ENCODE measurements around the gene NR2E1.

The NR2E1 gene

GRCh38 chr6:108163267-108163643 lies 2.6 kb upstream of the NR2E1 start:
- no peaks in the 10 kb centered on the region for H3K9me2 ChIP-seq (replicated peaks; ENCODE audit: control insufficient read depth, low read length)
- TF ChIP-seq EZH2phosphoT487 (IDR thresholded peaks at IDR 0.05; ENCODE audit: borderline replicate concordance, low read length) = no peak
- no peak for TF ChIP-seq CTCF (IDR thresholded peaks at IDR 0.05; ENCODE audit: low read depth, low read length, poor library complexity, severe bottlenecking)
- no peaks in the 10 kb centered on the region for H3K79me2 ChIP-seq (ENCODE audit: control insufficient read depth, low read length)
- H3K36me3 ChIP-seq (ENCODE audit: control insufficient read depth, low read length) = no peaks in the 10 kb centered on the region
- no peaks in the 10 kb centered on the region for H4K20me1 ChIP-seq (ENCODE audit: control insufficient read depth, insufficient read depth, low read depth, low read length)
- H3K9me3 ChIP-seq (ENCODE audit: control insufficient read depth, insufficient read depth, low read length) = no peaks in the 10 kb centered on the region
- H3K4me2 ChIP-seq (ENCODE audit: low read length) = no peak overlapping the region
- peaks cover 78% of the 10 kb centered on the region for H3K27me3 ChIP-seq (ENCODE audit: control insufficient read depth, low read length)
- H3F3A ChIP-seq (ENCODE audit: control insufficient read depth, insufficient read depth) = no peaks in the 10 kb centered on the region
- no peak overlapping the region for H3K4me3 ChIP-seq (ENCODE audit: low read length)
- no peak overlapping the region for H3K27ac ChIP-seq (ENCODE audit: low read depth, low read length)
- H3K4me1 ChIP-seq (ENCODE audit: control insufficient read depth, low read length) = peaks cover 1% of the 10 kb centered on the region; the same call in 1 of the 2 replicates

- Histone ChIP-seq H3F3A (ENCODE audit: control insufficient read depth, insufficient read depth) (no peaks in the 10 kb centered on the region), H3K9me3 (ENCODE audit: control insufficient read depth, insufficient read depth, low read length) (no peaks in the 10 kb centered on the region), H3K4me1 (ENCODE audit: control insufficient read depth, low read length) (peaks cover 8% of the 10 kb centered on the region), H4K20me1 (ENCODE audit: control insufficient read depth, insufficient read depth, low read depth, low read length) (no peaks in the 10 kb centered on the region), H3K4me3 (ENCODE audit: low read length) (no peak overlapping the region), H3K9me2 (replicated peaks; ENCODE audit: control insufficient read depth, low read length) (no peaks in the 10 kb centered on the region), H3K27ac (ENCODE audit: low read depth, low read length) (no peak overlapping the region), H3K27me3 (ENCODE audit: control insufficient read depth, low read length) (peaks cover 78% of the 10 kb centered on the region), H3K4me2 (ENCODE audit: low read length) (no peak overlapping the region), H3K36me3 (ENCODE audit: control insufficient read depth, low read length) (no peaks in the 10 kb centered on the region), H3K79me2 (ENCODE audit: control insufficient read depth, low read length) (no peaks in the 10 kb centered on the region)
- peak; percentile 66; the same call in 1 of the 2 replicates for TF ChIP-seq EZH2phosphoT487 (IDR thresholded peaks at IDR 0.05; ENCODE audit: borderline replicate concordance, low read length)
- TF ChIP-seq CTCF (IDR thresholded peaks at IDR 0.05; ENCODE audit: low read depth, low read length, poor library complexity, severe bottlenecking) = no peak
Observed at GRCh38 chr6:108163644-108164542, 1.9 kb upstream of the NR2E1 start.

DNA sequence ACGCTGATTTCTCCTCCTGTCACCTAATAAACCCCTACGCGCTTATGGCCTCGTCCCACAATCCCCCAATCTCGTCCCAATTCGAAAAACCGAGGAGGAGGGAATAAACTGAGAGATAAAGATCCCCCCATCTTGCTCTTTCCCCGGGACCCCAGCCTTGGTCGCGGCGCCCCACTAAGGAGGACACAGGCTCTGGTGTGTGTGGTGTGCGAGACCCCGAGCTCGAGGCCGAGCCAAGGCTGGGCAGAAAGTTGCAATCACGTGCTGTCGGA lies 1.3 kb upstream of the NR2E1 start:
- no peaks in the 10 kb centered on the region for H3K79me2 ChIP-seq (ENCODE audit: control insufficient read depth, low read length)
- TF ChIP-seq EZH2phosphoT487 (IDR thresholded peaks at IDR 0.05; ENCODE audit: borderline replicate concordance, low read length) (no peak), CTCF (IDR thresholded peaks at IDR 0.05; ENCODE audit: low read depth, low read length, poor library complexity, severe bottlenecking) (no peak)
- H3K4me2 ChIP-seq (ENCODE audit: low read length) = no peak overlapping the region
- no peaks in the 10 kb centered on the region for H4K20me1 ChIP-seq (ENCODE audit: control insufficient read depth, insufficient read depth, low read depth, low read length)
- H3K4me1 ChIP-seq (ENCODE audit: control insufficient read depth, low read length) = peaks cover 9% of the 10 kb centered on the region
- no peaks in the 10 kb centered on the region for H3K36me3 ChIP-seq (ENCODE audit: control insufficient read depth, low read length)
- no peak overlapping the region for H3K4me3 ChIP-seq (ENCODE audit: low read length)
- H3K9me2 ChIP-seq (replicated peaks; ENCODE audit: control insufficient read depth, low read length) = no peaks in the 10 kb centered on the region
- H3K9me3 ChIP-seq (ENCODE audit: control insufficient read depth, insufficient read depth, low read length) = no peaks in the 10 kb centered on the region
- peaks cover 78% of the 10 kb centered on the region for H3K27me3 ChIP-seq (ENCODE audit: control insufficient read depth, low read length)
- H3K27ac ChIP-seq (ENCODE audit: low read depth, low read length) = no peak overlapping the region
- no peaks in the 10 kb centered on the region for H3F3A ChIP-seq (ENCODE audit: control insufficient read depth, insufficient read depth)
